Activated CD8-positive, alpha-beta T cell treated with anti-CD3 and anti-CD28 coated beads for 36 hours (primary cell): ENCODE results near the gene LIMA1. TPM values are rescaled to one million over a fixed set of nuclear protein-coding genes. Genes with fewer than 3 reads are reported as not detected.
"Not testable (repeated sequence)": the region's sequence is repeated elsewhere in the genome, so short reads cannot be mapped to it uniquely, and the experiment has no call there.

Source experiments
- ATAC-seq: fragments of 200-7000 bp; cut with Tn5 transposase; one replicate; pipeline ENCODE4 v1.10.0; 2021; ENCODE audit warnings: mild to moderate bottlenecking, moderate library complexity
- CTCF ChIA-PET: fragments of 350-600 bp; sonication (Branson Sonifier 250); formaldehyde crosslinking; loops from one replicate; lab custom pipeline; 2021; ENCODE audit warnings: antibody characterized with exemption; lab: Charles Lee
- POLR2A ChIA-PET: fragments of 350-600 bp; sonication (Branson Sonifier 250); formaldehyde crosslinking; loops from one replicate; lab custom pipeline; 2021; ENCODE audit warnings: antibody characterized with exemption; lab: Charles Lee
- DNase-seq: peaks from one replicate; pipeline ENCODE4 v3.0.0-alpha.2; 2020
- H3K27ac Mint-ChIP-seq: one replicate; pipeline ENCODE4 v1.8.0; 2021; ENCODE audit warnings: mild to moderate bottlenecking, mixed read lengths
- H3K27me3 Mint-ChIP-seq: one replicate; pipeline ENCODE4 v1.8.0; 2021; ENCODE audit warnings: mixed read lengths
- H3K36me3 Mint-ChIP-seq: one replicate; pipeline ENCODE4 v1.8.0; 2021; ENCODE audit warnings: low read depth, mixed read lengths
- H3K4me1 Mint-ChIP-seq: one replicate; pipeline ENCODE4 v1.8.0; 2021; ENCODE audit warnings: low read depth, mixed read lengths
- H3K4me3 Mint-ChIP-seq: one replicate; pipeline ENCODE4 v1.8.0; 2021; ENCODE audit warnings: mild to moderate bottlenecking, moderate library complexity, mixed read lengths
- H3K9me3 Mint-ChIP-seq: one replicate; pipeline ENCODE4 v1.8.0; 2021; ENCODE audit warnings: mixed read lengths
- intact Hi-C: fragments of 100-400 bp; cut with micrococcal nuclease; formaldehyde crosslinking; loops from one replicate; pipeline ENCODE4 v1.10.0; 2022
- total RNA-seq, 2 experiments: library from RNA; stranded (reverse); gene quantifications; one replicate each; pipeline ENCODE4 v1.2.3, GENCODE V29; 2021
- TF ChIP-seq, protein P1 (sequence below): fragments of 200-600 bp; IDR thresholded peaks from one replicate; pipeline ENCODE4 v1.8.0; 2022; ENCODE audit warnings: antibody characterized with exemption, mild to moderate bottlenecking

The LIMA1 gene
- total RNA-seq, 2 experiments from 2014 or later = 44.2 to 45.5 TPM

DNA sequence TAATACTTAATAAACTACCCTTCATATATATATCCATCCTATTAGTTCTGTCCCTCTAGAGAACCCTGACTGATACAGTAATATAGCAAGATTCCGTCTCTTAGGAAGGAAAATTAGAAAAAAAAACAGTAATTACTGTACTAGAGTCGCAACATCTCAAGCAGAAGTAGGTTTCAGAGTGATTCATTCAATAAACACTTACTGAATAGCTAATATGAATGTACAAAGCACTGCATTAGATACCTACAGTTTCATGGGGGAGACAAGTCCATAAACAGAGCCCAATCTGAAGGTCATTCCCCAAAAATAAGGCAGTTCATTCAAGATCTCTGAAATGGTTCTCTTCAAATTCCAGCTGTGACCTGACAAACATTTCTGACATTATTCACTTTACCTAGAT, 126.1 kb downstream of the LIMA1 start:
- ATAC-seq = no peak
- H3K4me1 Mint-ChIP-seq = peaks cover 20% of the 10 kb centered on the region
- ChIA-PET POLR2A (interaction anchor here (0.6 to 1.5 kb wide), 3 partner anchors 10 to 600 kb away, joined by 3 to 7 read pairs (median 3); partner anchors contain the start of gene CERS5), CTCF (interaction anchor here (0.9 to 2.0 kb wide), 8 partner anchors 9 to 157 kb away, joined by 3 to 8 read pairs (median 3); partner anchors contain the start of gene COX14)
- DNase-seq = no peak
- TF ChIP-seq, protein P1, sequence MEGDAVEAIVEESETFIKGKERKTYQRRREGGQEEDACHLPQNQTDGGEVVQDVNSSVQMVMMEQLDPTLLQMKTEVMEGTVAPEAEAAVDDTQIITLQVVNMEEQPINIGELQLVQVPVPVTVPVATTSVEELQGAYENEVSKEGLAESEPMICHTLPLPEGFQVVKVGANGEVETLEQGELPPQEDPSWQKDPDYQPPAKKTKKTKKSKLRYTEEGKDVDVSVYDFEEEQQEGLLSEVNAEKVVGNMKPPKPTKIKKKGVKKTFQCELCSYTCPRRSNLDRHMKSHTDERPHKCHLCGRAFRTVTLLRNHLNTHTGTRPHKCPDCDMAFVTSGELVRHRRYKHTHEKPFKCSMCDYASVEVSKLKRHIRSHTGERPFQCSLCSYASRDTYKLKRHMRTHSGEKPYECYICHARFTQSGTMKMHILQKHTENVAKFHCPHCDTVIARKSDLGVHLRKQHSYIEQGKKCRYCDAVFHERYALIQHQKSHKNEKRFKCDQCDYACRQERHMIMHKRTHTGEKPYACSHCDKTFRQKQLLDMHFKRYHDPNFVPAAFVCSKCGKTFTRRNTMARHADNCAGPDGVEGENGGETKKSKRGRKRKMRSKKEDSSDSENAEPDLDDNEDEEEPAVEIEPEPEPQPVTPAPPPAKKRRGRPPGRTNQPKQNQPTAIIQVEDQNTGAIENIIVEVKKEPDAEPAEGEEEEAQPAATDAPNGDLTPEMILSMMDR = no peak
- H3K9me3 Mint-ChIP-seq = no peaks in the 10 kb centered on the region
- H3K4me3 Mint-ChIP-seq = no peak overlapping the region
- no peak overlapping the region for H3K27ac Mint-ChIP-seq
- H3K27me3 Mint-ChIP-seq = no peaks in the 10 kb centered on the region
- peaks cover 12% of the 10 kb centered on the region for H3K36me3 Mint-ChIP-seq
- intact Hi-C loops = no loop called here

DNA sequence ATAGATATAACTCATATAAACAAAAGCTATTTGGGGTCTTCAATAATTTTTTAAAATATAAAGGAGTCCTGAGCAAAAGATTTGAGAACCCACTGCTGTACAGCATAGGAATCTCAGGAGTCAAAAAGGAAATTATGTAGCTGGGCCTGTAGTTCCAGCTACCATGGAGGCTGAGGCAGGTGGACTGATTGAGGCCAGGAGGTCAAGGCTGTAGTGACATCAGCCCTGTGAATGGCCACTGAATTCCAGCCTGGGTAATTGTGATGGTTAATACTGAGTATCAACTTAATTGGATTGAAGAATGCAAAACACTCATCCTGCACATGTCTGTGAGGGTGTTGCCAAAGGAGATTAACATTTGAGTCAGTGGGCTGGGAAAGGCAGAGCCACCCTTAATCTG, 126.7 kb downstream of the LIMA1 start:
- Mint-ChIP-seq H3K4me3 (no peak overlapping the region), H3K36me3 (peaks cover 12% of the 10 kb centered on the region), H3K9me3 (no peaks in the 10 kb centered on the region), H3K27ac (no peak overlapping the region), H3K4me1 (peaks cover 18% of the 10 kb centered on the region), H3K27me3 (no peaks in the 10 kb centered on the region)
- POLR2A ChIA-PET = interaction anchor here (1.1 to 1.5 kb wide), 5 partner anchors 9 to 44 kb away, joined by 3 to 7 read pairs (median 3); partner anchors contain the start of gene CERS5
- CTCF ChIA-PET = interaction anchor here (0.9 to 2.0 kb wide), 8 partner anchors 9 to 158 kb away, joined by 3 to 8 read pairs (median 4); partner anchors contain the start of gene COX14
- DNase-seq (no peak), ATAC-seq (no peak)
- intact Hi-C loops = no loop called here
- TF ChIP-seq, protein P1 = no peak

DNA sequence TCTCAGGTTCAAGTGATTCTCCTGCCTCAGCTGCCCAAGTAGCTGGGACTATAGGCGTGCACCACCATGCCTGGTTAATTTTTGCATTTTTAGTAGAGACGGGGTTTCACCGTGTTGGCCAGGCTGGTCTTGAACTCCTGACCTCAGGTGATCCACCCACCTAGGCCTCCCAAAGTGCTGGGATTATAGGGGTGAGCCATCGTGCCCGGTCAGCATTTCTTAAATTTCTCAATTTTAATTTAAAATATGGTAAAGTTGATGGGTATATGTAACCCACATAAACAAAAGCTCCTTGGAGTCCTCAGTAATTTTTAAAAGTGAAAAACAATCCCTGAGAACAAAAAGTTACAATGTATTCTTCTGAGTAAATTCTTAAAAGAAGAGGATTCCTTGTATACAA, 128.4 kb downstream of the LIMA1 start:
- ChIA-PET POLR2A (interaction anchor here (1.3 to 1.7 kb wide), 2 partner anchors 9 to 12 kb away, joined by 5 to 8 read pairs; partner anchors contain the start of gene CERS5), CTCF (interaction anchor here (0.8 to 2.8 kb wide), 9 partner anchors 21 to 288 kb away, joined by 3 to 14 read pairs (median 3); partner anchors contain the start of gene COX14)
- H3K27me3 Mint-ChIP-seq, DNase-seq, H3K27ac Mint-ChIP-seq, H3K9me3 Mint-ChIP-seq, ATAC-seq, intact Hi-C loops, H3K4me3 Mint-ChIP-seq: not testable (repeated sequence)
- Mint-ChIP-seq H3K36me3 (peaks cover 12% of the 10 kb centered on the region), H3K4me1 (peaks cover 29% of the 10 kb centered on the region)

DNA sequence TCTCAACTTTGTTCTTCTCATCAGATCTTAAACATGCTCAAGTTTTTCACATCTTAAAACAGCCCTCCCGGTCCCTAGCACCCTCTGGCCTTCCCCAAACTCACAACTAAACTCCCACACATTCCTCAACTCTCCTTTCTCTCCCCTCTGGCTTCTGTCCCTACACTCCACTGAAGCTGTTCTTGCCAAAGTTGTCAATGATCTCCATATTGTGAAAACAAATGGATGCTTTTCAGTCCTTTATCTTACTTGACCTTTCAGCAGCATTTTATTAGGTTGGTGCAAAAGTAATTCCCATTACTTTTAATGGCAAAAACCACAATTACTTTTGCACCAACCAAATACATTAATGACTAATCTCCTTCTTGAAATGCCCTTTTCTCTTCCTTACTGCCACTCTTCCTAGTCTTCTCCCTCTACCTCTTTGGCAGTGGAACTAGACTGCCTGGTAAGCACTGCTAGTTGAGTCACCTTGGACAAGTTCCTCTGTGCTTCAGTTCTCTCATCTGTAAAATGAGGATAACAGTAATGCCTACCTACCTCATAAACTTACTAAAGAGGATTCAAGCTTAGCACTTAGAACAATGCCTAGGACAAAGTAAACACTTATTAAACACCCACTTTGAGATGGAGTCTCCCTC, 132.2 kb downstream of the LIMA1 start:
- intact Hi-C loops = no loop called here
- no peak for ATAC-seq
- H3K36me3 Mint-ChIP-seq = peaks cover 2% of the 10 kb centered on the region
- TF ChIP-seq, protein P1 = no peak
- H3K4me1 Mint-ChIP-seq = peaks cover 21% of the 10 kb centered on the region
- ChIA-PET CTCF (interaction anchor here (1.9 kb wide), 1 partner anchor 19 kb away, joined by 7 read pairs; no protein-coding TSS in a partner anchor), POLR2A (interaction anchor here (0.8 kb wide), 1 partner anchor 17 kb away, joined by 3 read pairs; no protein-coding TSS in a partner anchor)
- peak overlapping the region; percentile 60 for H3K27ac Mint-ChIP-seq
- no peaks in the 10 kb centered on the region for H3K27me3 Mint-ChIP-seq
- no peak for DNase-seq
- H3K9me3 Mint-ChIP-seq = no peaks in the 10 kb centered on the region
- H3K4me3 Mint-ChIP-seq = no peak overlapping the region

DNA sequence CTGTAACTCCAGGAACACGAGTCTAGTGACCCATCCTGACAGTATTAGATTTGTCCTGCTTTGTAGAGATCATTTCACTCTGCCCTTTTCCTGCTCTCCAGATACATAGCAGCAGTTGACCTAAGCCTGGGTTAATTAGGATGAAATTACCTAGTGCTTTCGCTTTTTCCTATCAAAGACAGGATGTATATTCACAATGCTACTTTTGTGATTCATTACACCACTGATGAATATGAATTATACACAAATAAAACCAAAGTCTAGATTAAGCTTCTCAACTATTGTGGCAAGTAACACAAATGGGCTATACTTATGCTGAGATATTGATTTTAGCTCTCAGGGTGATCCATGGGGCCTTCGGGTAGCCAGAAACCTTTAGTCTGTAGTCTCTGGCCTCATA, 134.0 kb downstream of the LIMA1 start:
- ChIA-PET CTCF (interaction anchor here (0.7 to 1.9 kb wide), 5 partner anchors 10 to 38 kb away, joined by 3 to 7 read pairs (median 4); partner anchors contain the start of gene COX14), POLR2A (interaction anchor here (2.5 kb wide), 1 partner anchor 18 kb away, joined by 7 read pairs; the partner anchor contains the start of gene CERS5)
- peak overlapping the region; percentile 11 for H3K27ac Mint-ChIP-seq
- TF ChIP-seq, protein P1 = no peak
- peaks cover 2% of the 10 kb centered on the region for H3K36me3 Mint-ChIP-seq
- intact Hi-C loops = no loop called here
- no peaks in the 10 kb centered on the region for H3K9me3 Mint-ChIP-seq
- ATAC-seq (no peak), DNase-seq (no peak)
- peaks cover 25% of the 10 kb centered on the region for H3K4me1 Mint-ChIP-seq
- no peaks in the 10 kb centered on the region for H3K27me3 Mint-ChIP-seq
- no peak overlapping the region for H3K4me3 Mint-ChIP-seq

DNA sequence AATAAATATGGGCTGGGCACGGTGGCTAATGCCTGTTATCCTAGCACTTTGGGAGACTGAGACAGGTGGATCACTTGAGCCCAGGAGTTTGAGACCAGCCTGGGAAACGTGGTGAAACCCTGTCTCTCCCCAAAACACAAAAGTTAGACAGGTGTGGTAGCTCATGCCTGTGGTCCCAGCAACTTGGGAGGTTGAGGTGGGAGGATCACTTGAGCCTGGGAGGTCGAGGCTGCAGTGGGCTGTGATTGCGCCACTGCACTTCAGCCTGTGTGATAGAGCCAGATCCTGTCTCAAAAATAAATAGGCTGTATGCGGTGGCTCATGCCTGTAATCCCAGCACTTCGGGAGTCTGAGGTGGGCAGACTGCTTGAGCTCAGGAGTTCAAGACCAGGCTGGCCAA, 135.3 kb downstream of the LIMA1 start:
- H3K27me3 Mint-ChIP-seq, H3K36me3 Mint-ChIP-seq, ATAC-seq, DNase-seq, H3K27ac Mint-ChIP-seq, H3K4me3 Mint-ChIP-seq, H3K9me3 Mint-ChIP-seq, intact Hi-C loops: not testable (repeated sequence)
- H3K4me1 Mint-ChIP-seq = peaks cover 25% of the 10 kb centered on the region
- ChIA-PET CTCF (interaction anchor here (1.0 to 1.8 kb wide), 3 partner anchors 28 to 166 kb away, joined by 3 to 6 read pairs (median 3); no protein-coding TSS in a partner anchor), POLR2A (interaction anchor here (1.2 to 2.5 kb wide), 2 partner anchors 15 to 19 kb away, joined by 3 to 7 read pairs; partner anchors contain the start of gene CERS5)
